Measurements from ENCODE around the gene PPP1R12C. TPM values are rescaled to one million over a fixed set of nuclear protein-coding genes. Genes with fewer than 3 reads are reported as not detected.
"Not testable (repeated sequence)": the region's sequence is repeated elsewhere in the genome, so short reads cannot be mapped to it uniquely, and the experiment has no call there.

Gene PPP1R12C
- total RNA-seq, 5 donors from 2014 or later (not counting 1 experiment from before 2014, with no cell fraction given), result 129 to 197 (median 173) TPM

- peaks cover 13% of the 10 kb centered on the region for H3K36me3 Mint-ChIP-seq
- Histone ChIP-seq H3K4me1 (ENCODE audit: control insufficient read depth in 1 of 2, extremely low read depth in 1 of 2, insufficient read depth in 2 of 2, low read length in 2 of 2) (peaks cover 9 to 35% of the 10 kb centered on the region in 2 experiments), H3K27me3 (replicated peaks in 1 of 2; ENCODE audit: control insufficient read depth in 2 of 2, extremely low read depth in 1 of 2, insufficient read depth in 2 of 2, low read length in 1 of 2) (no peaks in the 10 kb centered on the region), H3K4me3 (ENCODE audit: control insufficient read depth in 1 of 2, extremely low read depth in 1 of 2, low read length in 1 of 2) (no peak overlapping the region), H3K9me3 (no peaks in the 10 kb centered on the region), H3K36me3 (ENCODE audit: control insufficient read depth in 2 of 2, extremely low read depth in 1 of 2, insufficient read depth in 1 of 2, low read length in 1 of 2) (peaks cover 10 to 11% of the 10 kb centered on the region in 2 donors), H3K27ac (ENCODE audit: low read length) (no peak overlapping the region)
- H3K27ac Mint-ChIP-seq, result no peak overlapping the region
- ChIA-PET POLR2A (no interaction called here), CTCF (no interaction called here)
- H3K9me3 Mint-ChIP-seq, result no peaks in the 10 kb centered on the region
- DNase-seq (no peak), ATAC-seq (replicated peaks in 1 of 4) (no peak)
- WGBS (ENCODE audit: insufficient coverage), result 92% methylated on average over 10 of the region's 23 CpGs
- no peak overlapping the region for H3K4me3 Mint-ChIP-seq
- H3K4me1 Mint-ChIP-seq, result peaks cover 20 to 36% (median 30%) of the 10 kb centered on the region in 3 donors
- no peaks in the 10 kb centered on the region for H3K27me3 Mint-ChIP-seq
Observed at GRCh38 chr19:55112777-55113569, 4.5 kb downstream of the PPP1R12C start.

DNA sequence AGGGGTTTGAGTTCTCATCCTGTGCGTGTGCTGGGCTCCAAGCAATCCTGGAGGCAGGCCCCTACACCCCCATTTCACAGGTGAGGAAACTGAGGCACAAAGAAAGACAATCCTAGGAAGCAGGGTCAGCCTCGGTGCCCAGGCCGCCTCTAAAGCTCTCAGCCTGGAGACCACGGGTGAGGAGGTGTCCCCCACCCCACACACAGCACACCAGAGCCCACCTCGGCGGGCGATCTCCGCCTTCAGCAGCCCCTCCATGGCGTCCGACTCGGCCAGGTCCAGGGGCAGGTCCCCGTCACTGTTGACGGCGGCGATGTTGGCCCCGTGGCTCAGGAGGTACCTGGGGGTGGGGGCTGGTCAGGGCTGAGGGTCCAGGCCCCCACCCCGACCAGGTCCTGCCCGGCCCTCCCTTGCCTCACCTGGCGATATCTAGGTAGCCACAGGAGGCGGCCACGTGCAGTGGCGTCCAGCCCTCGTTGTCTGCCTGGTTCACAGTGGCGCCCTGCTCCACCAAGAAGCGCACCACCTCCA, 5.1 kb downstream of the PPP1R12C start:
- POLR2A ChIA-PET, result no interaction called here
- CTCF ChIA-PET, result no interaction called here
- Mint-ChIP-seq H3K36me3 (peaks cover 16% of the 10 kb centered on the region), H3K4me3 (no peak overlapping the region), H3K4me1 (peaks cover 16 to 33% (median 24%) of the 10 kb centered on the region in 3 donors), H3K9me3 (no peaks in the 10 kb centered on the region), H3K27ac (no peak overlapping the region), H3K27me3 (no peaks in the 10 kb centered on the region)
- no peak for DNase-seq
- no peak overlapping the region for H3K27ac ChIP-seq (ENCODE audit: low read length)
- no peaks in the 10 kb centered on the region for H3K27me3 ChIP-seq (replicated peaks in 1 of 2; ENCODE audit: control insufficient read depth in 2 of 2, extremely low read depth in 1 of 2, insufficient read depth in 2 of 2, low read length in 1 of 2)
- H3K9me3 ChIP-seq, result no peaks in the 10 kb centered on the region
- peaks cover 9 to 33% of the 10 kb centered on the region in 2 experiments for H3K4me1 ChIP-seq (ENCODE audit: control insufficient read depth in 1 of 2, extremely low read depth in 1 of 2, insufficient read depth in 2 of 2, low read length in 2 of 2)
- H3K36me3 ChIP-seq (ENCODE audit: control insufficient read depth in 2 of 2, extremely low read depth in 1 of 2, insufficient read depth in 1 of 2, low read length in 1 of 2), result peaks cover 10 to 11% of the 10 kb centered on the region in 2 donors
- no peak overlapping the region for H3K4me3 ChIP-seq (ENCODE audit: control insufficient read depth in 1 of 2, extremely low read depth in 1 of 2, low read length in 1 of 2)
- 86% methylated on average over 13 of the region's 25 CpGs for WGBS (ENCODE audit: insufficient coverage)
- no peak for ATAC-seq (replicated peaks in 1 of 4)

DNA sequence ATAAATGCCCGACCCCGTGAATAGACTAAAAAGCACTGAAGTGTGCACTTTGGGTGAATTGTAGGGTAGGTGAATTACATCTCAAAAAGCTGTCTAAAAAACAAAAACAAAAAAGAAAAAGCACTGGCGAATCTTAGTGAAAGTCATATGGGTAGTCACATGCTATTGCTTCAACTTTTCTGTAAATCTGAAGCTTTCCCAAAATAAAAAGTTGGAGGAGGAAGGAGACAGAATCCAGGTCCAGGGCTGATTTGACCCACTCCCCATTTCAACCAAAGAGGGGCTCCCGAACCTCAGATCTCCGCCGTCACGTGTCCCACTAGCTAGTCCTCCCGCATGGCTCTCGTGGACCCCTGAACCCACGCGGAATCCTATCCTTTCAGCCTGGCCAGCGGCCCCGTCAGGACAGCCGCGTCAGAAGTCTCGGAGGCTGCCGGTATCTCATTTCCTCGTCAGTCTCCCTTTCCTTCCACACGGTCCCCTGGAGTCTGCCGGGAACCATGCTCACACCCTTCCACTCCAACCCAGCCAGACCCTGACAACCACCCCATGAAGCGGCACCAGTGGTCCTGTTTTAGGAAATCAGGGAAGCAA, 6.1 kb downstream of the PPP1R12C start:
- no peak overlapping the region for H3K4me3 ChIP-seq (ENCODE audit: control insufficient read depth in 1 of 2, extremely low read depth in 1 of 2, low read length in 1 of 2)
- H3K9me3 ChIP-seq, result no peaks in the 10 kb centered on the region
- Mint-ChIP-seq H3K9me3 (no peaks in the 10 kb centered on the region), H3K4me3 (no peak overlapping the region), H3K27me3 (no peaks in the 10 kb centered on the region), H3K4me1 (peaks cover 16 to 28% (median 23%) of the 10 kb centered on the region in 3 donors), H3K27ac (no peak overlapping the region), H3K36me3 (peaks cover 23% of the 10 kb centered on the region)
- peaks cover 10 to 11% of the 10 kb centered on the region in 2 donors for H3K36me3 ChIP-seq (ENCODE audit: control insufficient read depth in 2 of 2, extremely low read depth in 1 of 2, insufficient read depth in 1 of 2, low read length in 1 of 2)
- no peak overlapping the region for H3K27ac ChIP-seq (ENCODE audit: low read length)
- no peak for DNase-seq
- no peak for ATAC-seq (replicated peaks in 1 of 4)
- no peaks in the 10 kb centered on the region for H3K27me3 ChIP-seq (replicated peaks in 1 of 2; ENCODE audit: control insufficient read depth in 2 of 2, extremely low read depth in 1 of 2, insufficient read depth in 2 of 2, low read length in 1 of 2)
- H3K4me1 ChIP-seq (ENCODE audit: control insufficient read depth in 1 of 2, extremely low read depth in 1 of 2, insufficient read depth in 2 of 2, low read length in 2 of 2), result peaks cover 7 to 26% of the 10 kb centered on the region in 2 experiments
- ChIA-PET POLR2A (no interaction called here), CTCF (no interaction called here)
- WGBS (ENCODE audit: insufficient coverage), result 97% methylated on average over 18 of the region's 21 CpGs

- H3K27ac Mint-ChIP-seq, result no peak overlapping the region
Observed at GRCh38 chr19:55109527-55110291, 7.7 kb downstream of the PPP1R12C start.

DNA sequence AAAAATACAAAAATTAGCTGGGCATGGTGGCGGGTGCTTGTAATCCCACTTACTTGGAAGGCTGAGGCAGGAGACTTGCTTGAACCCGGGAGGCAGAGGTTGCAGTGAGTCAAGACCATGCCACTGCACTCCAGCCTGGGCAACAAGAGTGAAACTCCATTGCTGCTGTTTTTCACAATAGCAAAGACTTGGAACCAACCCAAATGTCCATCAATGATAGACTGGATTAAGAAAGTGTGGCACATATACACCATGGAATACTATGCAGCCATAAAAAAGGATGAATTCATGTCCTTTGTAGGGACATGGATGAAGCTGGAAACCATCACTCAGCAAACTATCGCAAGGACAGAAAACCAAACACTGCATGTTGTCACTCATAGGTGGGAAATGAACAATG, 10.2 kb downstream of the PPP1R12C start:
- H3K27ac Mint-ChIP-seq; H3K4me1 ChIP-seq (ENCODE audit: control insufficient read depth in 1 of 2, extremely low read depth in 1 of 2, insufficient read depth in 2 of 2, low read length in 2 of 2); H3K4me3 Mint-ChIP-seq; H3K9me3 Mint-ChIP-seq; H3K9me3 ChIP-seq; H3K4me3 ChIP-seq (ENCODE audit: control insufficient read depth in 1 of 2, extremely low read depth in 1 of 2, low read length in 1 of 2); CTCF ChIA-PET; H3K4me1 Mint-ChIP-seq; DNase-seq; H3K27me3 ChIP-seq (replicated peaks in 1 of 2; ENCODE audit: control insufficient read depth in 2 of 2, extremely low read depth in 1 of 2, insufficient read depth in 2 of 2, low read length in 1 of 2); H3K27me3 Mint-ChIP-seq; H3K27ac ChIP-seq (ENCODE audit: low read length); ATAC-seq (replicated peaks in 1 of 4): not testable (repeated sequence)
- H3K36me3 Mint-ChIP-seq, result peaks cover 42% of the 10 kb centered on the region
- WGBS (ENCODE audit: insufficient coverage), result 100% methylated on average over 2 of the region's 3 CpGs
- H3K36me3 ChIP-seq (ENCODE audit: control insufficient read depth in 2 of 2, extremely low read depth in 1 of 2, insufficient read depth in 1 of 2, low read length in 1 of 2), result peaks cover 8 to 21% of the 10 kb centered on the region in 2 donors
- POLR2A ChIA-PET, result interaction anchor here in 1 of 2 donors (0.9 kb wide), 1 partner anchor 232 kb away, joined by 3 read pairs; the partner anchor contains the start of gene KMT5C

More at GRCh38 chr19:55109527-55110291, 7.7 kb downstream of the PPP1R12C start:
- H3K36me3 ChIP-seq (ENCODE audit: control insufficient read depth in 2 of 2, extremely low read depth in 1 of 2, insufficient read depth in 1 of 2, low read length in 1 of 2), result peaks cover 11 to 15% of the 10 kb centered on the region in 2 donors
- peaks cover 0 to 12% of the 10 kb centered on the region in 2 experiments for H3K4me1 ChIP-seq (ENCODE audit: control insufficient read depth in 1 of 2, extremely low read depth in 1 of 2, insufficient read depth in 2 of 2, low read length in 2 of 2)
- DNase-seq, result no peak
- no peak overlapping the region for H3K4me3 Mint-ChIP-seq
- ATAC-seq (replicated peaks in 1 of 4), result no peak
- H3K27me3 ChIP-seq (replicated peaks in 1 of 2; ENCODE audit: control insufficient read depth in 2 of 2, extremely low read depth in 1 of 2, insufficient read depth in 2 of 2, low read length in 1 of 2), result no peaks in the 10 kb centered on the region
- H3K9me3 ChIP-seq, result no peaks in the 10 kb centered on the region
- no peak overlapping the region for H3K27ac ChIP-seq (ENCODE audit: low read length)
- H3K4me3 ChIP-seq (ENCODE audit: control insufficient read depth in 1 of 2, extremely low read depth in 1 of 2, low read length in 1 of 2), result no peak overlapping the region
- H3K4me1 Mint-ChIP-seq, result peaks cover 1 to 11% (median 7%) of the 10 kb centered on the region in 3 donors
- no peaks in the 10 kb centered on the region for H3K9me3 Mint-ChIP-seq
- ChIA-PET CTCF (no interaction called here), POLR2A (interaction anchor here in 1 of 2 donors (0.5 kb wide), 1 partner anchor 11 kb away, joined by 3 read pairs; no protein-coding TSS in a partner anchor)
- peaks cover 29% of the 10 kb centered on the region for H3K36me3 Mint-ChIP-seq
- WGBS (ENCODE audit: insufficient coverage), result 96% methylated on average over 18 of the region's 20 CpGs
- H3K27me3 Mint-ChIP-seq, result no peaks in the 10 kb centered on the region

DNA sequence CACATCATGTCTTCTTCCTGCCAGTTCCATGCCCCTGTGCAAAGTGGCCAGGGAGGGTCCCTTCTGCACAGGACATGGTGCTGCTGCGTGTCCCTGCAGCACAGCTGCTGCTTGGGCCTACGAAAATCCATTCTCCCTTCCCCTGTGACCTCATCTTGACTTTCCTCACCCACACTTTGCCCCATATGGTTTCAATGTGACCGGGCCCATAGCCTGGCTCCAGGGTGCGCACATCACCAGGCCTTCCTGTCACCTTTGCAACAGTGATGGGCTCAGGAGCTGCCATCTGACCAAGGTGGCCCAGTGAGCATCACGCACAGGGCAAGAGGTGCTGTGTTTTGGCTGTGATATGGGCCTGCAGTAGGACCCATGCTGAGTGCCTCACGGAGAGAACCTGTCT, 10.8 kb downstream of the PPP1R12C start:
- H3K36me3 Mint-ChIP-seq, result peaks cover 48% of the 10 kb centered on the region
- H3K4me1 Mint-ChIP-seq, result peaks cover 1 to 6% (median 2%) of the 10 kb centered on the region in 3 donors
- ATAC-seq (replicated peaks in 1 of 4), result no peak
- Histone ChIP-seq H3K36me3 (ENCODE audit: control insufficient read depth in 2 of 2, extremely low read depth in 1 of 2, insufficient read depth in 1 of 2, low read length in 1 of 2) (peaks cover 10 to 27% of the 10 kb centered on the region in 2 donors), H3K9me3 (no peaks in the 10 kb centered on the region), H3K27ac (ENCODE audit: low read length) (no peak overlapping the region), H3K27me3 (replicated peaks in 1 of 2; ENCODE audit: control insufficient read depth in 2 of 2, extremely low read depth in 1 of 2, insufficient read depth in 2 of 2, low read length in 1 of 2) (no peaks in the 10 kb centered on the region), H3K4me1 (ENCODE audit: control insufficient read depth in 1 of 2, extremely low read depth in 1 of 2, insufficient read depth in 2 of 2, low read length in 2 of 2) (no peaks in the 10 kb centered on the region), H3K4me3 (ENCODE audit: control insufficient read depth in 1 of 2, extremely low read depth in 1 of 2, low read length in 1 of 2) (no peak overlapping the region)
- WGBS (ENCODE audit: insufficient coverage), result 81% methylated on average over 6 of the region's 6 CpGs
- H3K9me3 Mint-ChIP-seq, result no peaks in the 10 kb centered on the region
- no peak for DNase-seq
- POLR2A ChIA-PET, result interaction anchor here in 1 of 2 donors (0.9 kb wide), 1 partner anchor 233 kb away, joined by 3 read pairs; the partner anchor contains the start of gene KMT5C
- H3K4me3 Mint-ChIP-seq, result no peak overlapping the region
- H3K27me3 Mint-ChIP-seq, result no peaks in the 10 kb centered on the region
- H3K27ac Mint-ChIP-seq, result no peak overlapping the region
- CTCF ChIA-PET, result no interaction called here

Data from T-cell (primary cell).